ENCODE data around the gene SETDB1.

The SETDB1 gene

DNA sequence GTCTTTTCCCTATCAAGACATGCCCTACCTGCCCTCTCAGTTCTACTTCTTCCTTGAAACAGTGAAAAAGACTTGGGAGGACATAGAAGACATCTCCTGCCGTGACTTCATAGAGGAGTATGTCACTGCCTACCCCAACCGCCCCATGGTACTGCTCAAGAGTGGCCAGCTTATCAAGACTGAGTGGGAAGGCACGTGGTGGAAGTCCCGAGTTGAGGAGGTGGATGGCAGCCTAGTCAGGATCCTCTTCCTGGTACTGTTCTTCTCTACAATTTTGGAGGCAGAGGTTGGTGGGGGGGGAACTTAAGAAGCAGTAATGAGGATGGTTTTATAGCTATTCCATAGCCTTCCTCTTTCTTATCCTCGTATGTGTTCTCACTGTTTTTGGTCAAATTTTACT is 18.7 kb downstream of the SETDB1 start:
- DNase-seq: no peak

DNA sequence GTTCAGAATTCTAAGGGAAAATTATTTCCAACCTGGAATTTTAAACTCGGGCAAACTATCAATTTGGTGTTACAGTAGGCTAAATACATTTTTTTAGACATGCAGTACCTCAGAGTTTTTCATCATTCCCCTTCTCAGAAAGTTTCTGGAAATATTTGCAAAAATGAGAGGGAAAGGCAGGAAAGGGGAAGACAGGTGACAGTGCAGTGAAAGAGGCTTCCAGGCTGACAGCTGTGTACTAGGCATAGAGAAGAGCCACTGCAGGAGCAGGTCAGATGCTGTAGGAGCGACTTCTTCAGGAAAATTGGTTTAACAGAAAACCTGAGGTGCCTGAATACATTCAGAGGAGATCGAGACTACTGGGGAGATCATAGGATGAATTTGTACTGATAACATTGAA is 28.5 kb downstream of the SETDB1 start:
- DNase-seq: no peak

DNA sequence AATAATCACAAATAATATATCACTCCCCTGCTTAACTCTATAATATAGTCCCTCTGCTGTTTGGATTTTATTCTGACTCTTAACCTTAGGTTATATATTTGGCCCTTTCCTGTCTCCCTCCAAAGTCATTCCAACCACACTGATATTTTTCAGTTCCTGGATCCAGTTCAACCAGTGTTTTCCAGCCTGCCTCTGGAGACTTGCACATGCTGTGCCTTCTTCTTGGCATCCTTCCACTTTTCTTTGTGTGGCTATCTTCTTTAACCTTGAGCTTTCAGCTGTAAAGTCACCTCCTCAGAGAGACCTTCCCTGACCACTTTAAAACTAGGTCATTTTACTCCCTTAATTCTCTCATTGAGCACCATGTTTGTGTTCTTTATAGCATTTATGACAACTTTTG is 29.1 kb downstream of the SETDB1 start:
- DNase-seq: no peak

DNA sequence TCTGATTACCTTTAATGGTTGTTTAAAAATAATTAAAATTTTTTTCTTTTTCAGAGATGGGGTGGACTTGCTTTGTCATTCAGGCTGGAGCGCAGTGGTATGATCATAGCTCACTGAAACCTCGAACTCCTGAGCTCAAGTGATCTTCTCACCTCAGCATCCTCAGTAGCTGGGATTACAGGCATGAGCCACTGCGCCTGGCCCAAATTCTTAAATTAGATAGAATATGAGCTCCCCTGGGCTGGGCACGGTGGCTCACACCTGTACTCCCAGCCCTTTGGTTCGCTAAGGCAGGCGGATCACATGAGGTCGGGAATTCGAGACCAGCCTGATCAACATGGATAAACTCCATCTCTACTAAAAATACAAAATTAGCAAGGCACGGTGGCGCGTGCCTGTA is 31.5 kb downstream of the SETDB1 start:
- DNase-seq: no peak

DNA sequence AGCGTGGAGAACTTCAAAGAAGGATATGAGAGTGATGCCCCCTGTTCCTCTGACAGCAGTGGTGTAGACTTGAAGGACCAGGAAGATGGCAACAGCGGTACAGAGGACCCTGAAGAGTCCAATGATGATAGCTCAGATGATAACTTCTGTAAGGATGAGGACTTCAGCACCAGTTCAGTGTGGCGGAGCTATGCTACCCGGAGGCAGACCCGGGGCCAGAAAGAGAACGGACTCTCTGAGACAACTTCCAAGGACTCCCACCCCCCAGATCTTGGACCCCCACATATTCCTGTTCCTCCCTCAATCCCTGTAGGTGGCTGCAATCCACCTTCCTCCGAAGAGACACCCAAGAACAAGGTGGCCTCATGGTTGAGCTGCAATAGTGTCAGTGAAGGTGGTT is 34.5 kb downstream of the SETDB1 start:
- DNase-seq: no peak

DNA sequence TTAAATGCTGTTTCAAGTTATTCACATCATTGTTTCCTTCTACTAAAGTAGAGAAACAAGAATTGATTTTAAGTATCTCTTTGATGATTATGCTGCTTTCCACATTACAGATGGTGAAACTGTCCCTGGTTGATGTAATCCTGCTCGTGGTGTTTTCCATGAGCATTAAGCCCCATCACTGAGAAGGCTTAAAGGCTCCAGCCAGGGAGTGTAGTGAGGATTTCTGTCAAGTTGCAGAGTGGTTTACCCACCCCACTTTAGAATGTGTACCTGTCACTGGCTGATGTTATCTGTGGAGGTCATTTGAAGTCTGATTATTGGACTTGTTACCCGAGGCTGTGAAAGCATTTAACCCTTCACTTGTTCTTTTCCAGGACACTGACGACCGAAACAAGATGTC is 35.6 kb downstream of the SETDB1 start:
- no peak for DNase-seq

DNA sequence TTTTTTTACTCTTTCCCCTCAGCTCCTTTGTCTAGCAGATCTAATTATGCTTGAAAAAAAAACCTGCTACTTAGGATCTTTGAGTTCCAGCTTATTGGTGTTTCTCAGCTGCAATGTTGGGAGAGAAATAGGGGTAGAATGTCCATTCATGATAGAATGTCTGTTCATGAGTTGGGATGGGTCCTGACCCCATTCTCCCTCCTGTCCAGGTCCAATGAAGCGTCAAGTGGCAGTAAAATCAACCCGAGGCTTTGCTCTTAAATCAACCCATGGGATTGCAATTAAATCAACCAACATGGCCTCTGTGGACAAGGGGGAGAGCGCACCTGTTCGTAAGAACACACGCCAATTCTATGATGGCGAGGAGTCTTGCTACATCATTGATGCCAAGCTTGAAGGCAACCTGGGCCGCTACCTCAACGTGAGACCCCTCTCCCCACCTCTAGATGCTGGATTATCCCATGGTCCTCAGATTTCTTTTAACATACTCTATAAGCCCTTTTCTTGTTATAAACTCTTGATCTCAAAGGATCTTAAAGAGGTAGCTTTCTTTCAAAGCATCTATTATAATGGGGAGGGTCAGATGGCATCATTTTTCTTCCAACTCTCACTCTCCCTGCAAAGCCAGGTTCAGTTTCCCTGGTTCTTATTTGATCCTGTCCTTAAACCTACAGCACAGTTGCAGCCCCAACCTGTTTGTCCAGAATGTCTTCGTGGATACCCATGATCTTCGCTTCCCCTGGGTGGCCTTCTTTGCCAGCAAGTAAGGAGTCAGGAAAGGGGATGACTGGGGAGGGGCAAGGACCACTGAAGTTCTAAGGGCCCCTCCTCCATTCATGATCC is 37.4 kb downstream of the SETDB1 start:
- no peak for DNase-seq

DNA sequence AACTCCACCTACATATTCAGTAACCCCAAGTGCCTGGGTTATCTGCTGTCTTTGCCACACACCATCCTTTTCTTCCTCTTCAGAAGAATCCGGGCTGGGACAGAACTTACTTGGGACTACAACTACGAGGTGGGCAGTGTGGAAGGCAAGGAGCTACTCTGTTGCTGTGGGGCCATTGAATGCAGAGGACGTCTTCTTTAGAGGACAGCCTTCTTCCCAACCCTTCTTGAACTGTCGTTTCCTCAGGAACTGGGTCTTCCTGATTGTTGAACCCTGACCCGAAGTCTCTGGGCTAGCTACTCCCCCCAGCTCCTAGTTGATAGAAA is 38.0 kb downstream of the SETDB1 start:
- DNase-seq: no peak

DNA sequence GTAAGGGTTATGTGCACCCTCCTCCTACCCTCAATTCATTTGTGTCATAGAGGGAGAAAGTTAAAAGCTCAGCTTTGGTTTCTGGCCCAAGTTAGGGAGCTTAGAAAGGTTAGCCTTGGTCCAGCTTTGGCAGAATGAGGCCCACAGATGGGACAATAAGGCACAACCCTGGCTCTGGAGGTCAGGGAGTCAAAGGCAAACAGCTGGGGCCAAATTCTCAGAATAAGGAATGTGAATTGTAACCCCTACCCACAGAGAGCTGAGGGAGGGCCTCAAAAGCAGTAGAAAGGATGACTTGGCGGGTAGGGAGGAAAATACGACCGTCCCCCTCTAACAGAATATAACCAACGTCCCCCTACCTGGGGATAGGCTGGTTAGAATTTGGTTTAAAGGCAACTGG is 39.4 kb downstream of the SETDB1 start:
- DNase-seq: no peak

DNA sequence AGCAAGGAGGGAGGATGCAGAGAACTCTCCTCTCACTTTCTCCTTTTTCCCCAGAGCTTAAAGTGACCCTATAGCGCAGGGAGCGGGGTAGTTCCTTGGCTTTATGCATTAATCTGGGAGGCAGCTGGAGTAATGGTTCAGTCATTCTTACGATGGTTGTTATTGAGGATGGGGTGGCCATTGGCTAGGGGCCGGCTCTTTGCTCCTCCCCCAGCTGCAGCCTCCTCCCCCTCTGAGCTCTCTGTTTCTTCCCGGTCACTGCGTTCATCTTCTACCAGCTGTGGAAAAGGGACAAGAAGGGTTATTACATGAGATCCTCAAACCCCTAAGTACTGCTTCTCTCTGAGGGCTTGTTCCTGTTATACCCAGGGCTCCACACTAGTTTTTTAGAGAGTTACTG is 39.8 kb downstream of the SETDB1 start:
- no peak for DNase-seq

DNA sequence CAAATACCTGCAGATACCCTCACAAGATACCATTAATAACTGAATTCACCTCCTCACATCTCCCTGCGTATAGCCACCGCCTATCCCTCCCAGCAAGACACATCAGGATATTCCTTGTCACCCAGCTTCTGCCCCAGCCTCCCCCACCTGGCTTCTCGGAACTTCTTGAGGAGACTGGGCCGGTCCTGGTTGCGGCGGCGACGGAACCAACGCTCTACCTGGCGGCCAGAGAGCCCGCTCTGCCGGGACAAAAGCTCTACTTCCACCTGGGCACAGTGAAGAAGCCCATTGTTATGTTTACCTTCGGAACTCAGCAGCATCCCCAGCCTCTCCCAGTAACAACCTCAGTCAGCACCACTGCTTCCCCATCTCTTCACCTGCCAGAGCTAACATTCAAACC is 41.8 kb downstream of the SETDB1 start:
- no peak for DNase-seq

DNA sequence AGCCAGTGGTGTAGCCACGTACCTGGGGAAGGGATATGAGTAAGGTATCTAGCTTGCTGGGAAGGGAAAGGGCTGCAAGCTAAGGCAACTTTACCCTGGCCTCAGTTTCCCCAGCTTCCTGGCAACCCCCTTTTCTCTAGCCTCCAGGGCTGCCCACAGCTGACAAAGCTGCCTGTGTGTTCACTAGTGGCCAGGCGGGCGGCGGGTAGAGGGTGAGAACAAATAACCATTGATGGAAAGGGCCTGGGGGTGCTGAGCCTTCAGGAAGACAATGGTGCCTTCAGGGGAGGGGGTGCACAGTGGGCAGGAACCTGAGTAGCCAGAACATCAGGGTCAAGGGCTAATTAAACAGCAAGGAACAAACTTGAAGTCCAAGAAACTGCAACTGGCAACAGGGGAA is 42.3 kb downstream of the SETDB1 start:
- DNase-seq: no peak

DNA sequence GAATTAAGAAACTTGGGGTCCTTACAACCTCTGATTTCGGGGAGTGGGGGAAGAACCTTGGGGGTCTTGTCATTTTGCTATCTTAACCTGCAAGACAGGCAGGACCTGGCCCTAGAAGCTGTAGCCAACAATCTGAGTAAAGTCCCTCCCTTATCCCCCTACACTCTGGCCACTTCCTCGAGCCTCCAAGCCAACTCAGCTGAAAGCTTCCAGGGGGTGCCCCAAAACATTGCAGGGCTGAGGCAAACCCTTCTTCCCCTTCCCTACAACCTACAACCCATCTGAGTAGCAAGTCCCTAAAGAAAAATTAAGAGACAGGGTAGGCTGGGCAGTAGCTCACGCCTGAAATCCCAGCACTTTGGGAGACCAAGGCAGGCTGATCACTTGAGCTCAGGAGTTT is 43.5 kb downstream of the SETDB1 start:
- DNase-seq: no peak

DNA sequence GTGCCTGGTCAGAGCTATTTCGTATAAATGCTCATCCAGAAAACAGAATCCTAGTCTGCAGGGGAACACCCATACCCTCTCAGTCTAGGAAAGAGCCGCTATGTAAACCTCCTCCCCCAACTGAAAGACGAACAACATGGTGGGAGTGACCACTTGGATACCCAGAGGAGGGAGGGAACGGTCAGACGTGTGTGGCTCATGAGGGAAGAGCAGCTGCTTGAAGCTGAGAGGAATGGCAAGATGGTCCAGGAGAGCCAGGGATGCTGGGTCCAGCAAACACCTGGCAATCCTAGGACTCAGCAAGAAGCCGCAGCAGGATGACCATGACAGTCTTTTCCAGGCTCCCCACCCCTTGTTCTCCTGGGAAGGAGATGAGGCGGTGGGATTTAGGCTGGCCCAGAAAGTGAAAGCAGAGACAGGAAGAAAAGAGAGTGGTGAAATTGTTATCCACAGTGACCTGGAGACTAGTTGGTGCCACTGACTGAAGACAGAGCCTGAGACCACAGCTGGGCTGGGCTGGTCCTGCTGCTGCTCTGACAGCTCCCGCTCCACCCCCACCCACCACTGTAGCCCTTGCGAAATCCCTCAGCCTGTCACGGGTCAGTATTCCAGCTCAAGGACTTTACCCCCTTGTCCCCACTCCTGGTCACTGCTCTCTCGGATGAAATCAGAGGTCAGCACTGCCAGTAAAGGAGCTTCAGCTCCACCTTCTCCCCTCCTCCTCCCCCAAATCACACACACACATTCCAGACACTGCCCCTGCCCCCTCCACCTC is 44.8 kb downstream of the SETDB1 start:
- DNase-seq: no peak

DNA sequence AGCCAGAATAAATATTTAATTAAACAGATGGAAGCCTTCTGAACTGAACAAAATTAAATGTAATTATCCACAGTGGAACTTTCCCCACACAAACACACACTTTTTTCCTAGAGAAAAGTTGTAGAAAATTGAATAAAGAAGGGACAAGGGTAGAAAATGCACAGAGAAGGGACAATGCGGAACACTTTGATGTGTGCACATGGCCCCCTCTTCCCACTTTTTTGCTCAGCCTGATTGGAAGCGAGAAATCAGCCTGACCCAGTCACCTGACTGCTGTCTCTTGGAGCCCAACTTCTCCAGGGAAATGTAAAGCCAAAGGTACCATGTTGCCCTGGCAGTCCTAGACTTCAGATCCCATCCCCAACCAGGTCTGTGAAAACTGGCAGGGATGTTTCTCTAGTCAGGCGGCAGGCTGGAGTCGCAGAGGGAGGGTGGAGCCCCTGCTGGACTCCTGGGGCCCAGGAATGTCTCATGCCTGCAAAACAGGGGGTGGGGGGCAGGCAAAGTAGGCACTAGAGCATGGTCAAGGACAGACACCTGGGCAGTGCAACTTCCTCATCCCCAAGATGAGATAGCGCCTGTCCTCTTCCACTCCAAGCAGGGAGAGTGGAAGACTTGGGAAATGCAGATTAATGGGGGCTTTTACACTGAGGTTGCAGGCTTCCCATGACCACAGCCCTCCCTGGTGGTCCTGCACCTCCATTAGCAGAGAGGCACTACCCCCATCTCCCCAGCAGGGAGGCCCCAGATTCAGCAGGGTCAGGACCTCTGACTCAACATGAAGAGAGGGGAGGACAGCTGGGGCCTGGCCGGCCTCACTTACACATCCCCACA is 45.6 kb downstream of the SETDB1 start:
- no peak for DNase-seq

DNA sequence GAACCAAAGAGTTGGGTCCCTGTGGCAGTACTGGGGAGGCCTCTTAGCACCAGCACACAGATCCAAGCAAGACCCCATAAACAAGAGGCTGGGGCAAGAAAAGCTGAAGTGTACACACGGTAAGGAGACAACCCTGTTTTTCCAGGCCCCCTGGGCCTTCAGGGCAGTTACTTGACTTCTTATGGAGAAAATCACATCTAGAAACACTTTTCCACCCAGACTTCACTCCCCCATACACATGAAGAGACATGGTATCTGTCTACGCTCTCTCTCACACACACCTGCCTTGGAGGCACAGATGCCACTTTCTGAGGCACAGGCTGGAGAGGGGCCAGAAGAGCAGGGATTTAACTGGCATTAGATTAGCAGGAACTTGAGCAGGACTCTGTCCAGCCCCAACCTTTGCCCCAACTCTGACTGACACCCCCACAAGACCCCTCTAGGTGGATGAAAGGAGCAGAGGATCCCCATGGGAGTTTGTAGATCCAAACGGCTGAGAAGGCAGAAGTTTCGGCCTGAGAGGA is 46.3 kb downstream of the SETDB1 start:
- no peak for DNase-seq

DNA sequence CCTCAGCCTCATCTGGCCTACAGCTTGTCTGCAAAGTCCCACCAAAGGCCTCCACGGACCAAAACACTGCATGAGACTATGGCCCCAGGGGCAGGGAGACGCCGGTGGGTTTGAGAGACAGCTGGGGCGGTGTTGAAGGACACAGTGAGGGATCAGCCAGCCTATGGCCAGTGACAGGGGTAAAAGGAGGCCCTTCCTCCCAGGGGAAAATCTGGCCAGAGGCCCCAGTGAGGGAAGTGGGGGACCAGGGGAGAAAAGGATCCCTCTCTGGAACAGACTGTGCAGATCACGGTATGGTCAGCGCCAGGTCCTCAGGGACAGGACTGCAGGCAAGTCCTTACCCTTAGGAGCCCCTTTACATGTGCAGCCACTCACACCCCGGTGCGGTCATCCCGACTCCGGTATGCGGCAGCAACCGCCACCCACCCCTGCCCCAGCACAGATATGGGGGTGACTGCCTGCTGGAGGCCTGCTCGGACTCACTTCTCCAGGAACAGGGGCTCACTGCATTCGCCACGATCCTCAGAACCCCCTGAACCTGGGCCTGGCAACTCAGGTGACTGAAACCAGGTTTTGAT is 47.2 kb downstream of the SETDB1 start:
- DNase-seq: no peak

DNA sequence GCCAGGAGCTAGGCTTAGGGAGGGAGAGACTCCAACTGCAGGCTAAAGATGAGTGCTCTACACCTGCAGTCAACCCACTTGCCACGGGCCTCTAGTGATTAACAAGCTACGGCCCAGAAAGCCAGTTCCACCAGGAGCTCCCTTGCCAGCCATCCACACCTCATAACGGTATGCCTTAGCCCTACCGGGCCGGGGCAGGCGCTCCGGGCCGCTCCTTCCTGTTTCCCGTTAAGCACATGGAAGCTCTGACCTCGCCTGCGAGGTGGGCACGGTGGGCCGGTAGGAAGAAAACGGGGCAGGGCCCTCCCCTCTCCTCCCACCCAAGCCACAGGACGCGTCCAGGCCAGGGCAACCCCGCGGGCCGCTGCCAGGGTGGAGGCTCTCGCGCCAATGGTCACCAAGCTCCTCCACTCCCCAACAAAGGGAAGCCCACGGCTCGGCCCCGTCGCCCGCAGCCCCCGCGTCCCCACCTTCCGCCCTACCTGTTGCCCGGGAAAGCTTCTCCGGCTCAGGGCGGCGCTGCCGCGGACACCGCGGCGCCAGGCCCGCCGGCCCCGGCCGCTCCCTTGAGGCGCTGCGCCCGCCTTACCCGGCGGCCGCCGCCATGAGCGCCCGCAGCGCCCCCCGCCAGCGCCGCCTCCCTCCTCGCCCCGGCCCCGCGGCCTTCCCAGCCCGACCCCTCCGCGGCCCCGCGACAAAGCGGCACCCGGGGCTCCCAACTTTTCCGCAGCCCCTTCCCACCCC is 47.8 kb downstream of the SETDB1 start:
- DNase-seq: no peak

DNA sequence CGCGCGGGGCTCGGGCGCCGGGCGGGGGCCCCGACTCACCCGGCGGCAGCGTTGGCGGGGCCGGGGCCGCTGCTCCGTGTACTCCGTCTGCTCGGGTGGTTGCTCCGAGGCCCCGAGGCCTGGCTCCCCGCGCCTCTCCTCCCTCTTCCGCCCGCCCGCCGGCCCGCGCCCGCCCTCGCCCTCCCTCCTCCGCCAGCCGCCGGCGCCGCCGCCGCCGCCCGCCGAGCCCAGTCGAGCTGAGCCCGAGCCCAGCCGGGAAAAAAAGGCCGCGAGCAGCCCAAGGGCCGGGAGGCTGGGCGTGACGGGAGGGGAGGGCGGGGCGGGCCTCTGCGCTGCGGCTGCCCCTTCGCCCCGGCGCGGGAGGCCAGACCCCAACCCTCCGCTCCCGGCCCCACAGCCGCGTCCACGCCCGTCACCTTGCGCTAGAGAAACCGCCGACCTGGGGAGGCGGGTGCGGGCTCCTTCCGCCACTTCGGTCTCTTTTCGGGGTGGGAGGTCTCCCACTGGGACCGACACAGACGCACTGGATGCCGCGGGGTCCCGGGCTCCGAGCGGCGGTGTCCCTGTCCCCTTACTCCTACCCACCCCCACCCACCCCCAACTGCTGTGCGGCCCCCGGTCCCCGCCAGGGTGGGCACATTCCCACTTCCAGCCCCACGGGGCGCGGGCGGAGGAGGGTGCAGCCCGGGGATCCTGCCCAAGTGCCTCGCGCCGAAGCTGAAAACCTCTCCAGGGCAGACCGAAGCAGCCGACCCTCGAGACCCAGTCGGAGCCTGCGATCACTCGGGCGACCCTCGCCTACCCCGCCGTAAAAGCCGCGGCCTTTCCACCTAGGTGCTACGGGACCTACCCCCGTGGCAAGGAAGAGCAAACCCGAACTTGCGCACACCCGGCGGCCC is 48.7 kb downstream of the SETDB1 start, which contains the start of gene CERS2:
CERS2 (minus strand) TSS at position 256 of the 899 bp plus-strand sequence. CDS start 5,745 bp downstream, outside the sequence.
- DNase-seq: peak; percentile 56

DNA sequence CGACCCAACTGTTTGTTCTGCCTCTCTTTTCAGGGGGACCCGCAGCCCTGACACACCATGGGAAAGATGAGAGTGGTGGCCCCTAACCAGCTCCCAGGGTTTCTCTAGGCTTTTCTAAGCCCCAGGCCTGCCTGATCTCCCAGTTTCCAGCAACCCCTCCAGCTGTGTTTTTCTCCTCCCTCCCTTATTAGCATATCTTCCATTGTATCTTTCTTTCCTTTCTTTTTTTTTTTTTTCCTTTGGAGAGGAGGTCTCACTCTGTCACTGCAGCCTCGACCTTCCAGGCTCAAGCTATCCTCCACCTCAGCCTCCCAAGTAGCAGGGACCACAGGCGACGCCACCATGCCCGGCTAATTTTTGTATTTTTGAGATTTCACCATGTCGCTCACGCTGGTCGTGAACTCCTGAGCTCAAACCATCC is 50.2 kb downstream of the SETDB1 start:
- DNase-seq: no peak

All from amniotic stem cell (primary cell).